GM12874 (cell line): ENCODE results near the gene CACNA1C.

Experiments
- CTCF ChIP-seq: IDR thresholded peaks from 2 replicates; pipeline ENCODE4 v1.5.1; 2011; ENCODE audit warnings: low read depth, mild to moderate bottlenecking, control low read depth, low read length, moderate library complexity; ENCODE audit not compliant: insufficient read depth

The CACNA1C gene

GRCh38 chr12:2566161-2566560, 513.4 kb downstream of the CACNA1C start:
- no peak for TF ChIP-seq CTCF

- no peak for TF ChIP-seq CTCF
Measured at GRCh38 chr12:2567711-2568110, 514.9 kb downstream of the CACNA1C start.

GRCh38 chr12:2570562-2570961, 517.8 kb downstream of the CACNA1C start:
- TF ChIP-seq CTCF, result no peak

GRCh38 chr12:2574355-2574935, 521.7 kb downstream of the CACNA1C start:
- TF ChIP-seq CTCF, result no peak

- no peak for TF ChIP-seq CTCF
Measured at GRCh38 chr12:2575245-2575644, 522.5 kb downstream of the CACNA1C start.

GRCh38 chr12:2578211-2578610, 525.4 kb downstream of the CACNA1C start:
- TF ChIP-seq CTCF, result no peak

GRCh38 chr12:2578772-2579171, 526.0 kb downstream of the CACNA1C start:
- no peak for TF ChIP-seq CTCF

GRCh38 chr12:2580821-2581220, 528.0 kb downstream of the CACNA1C start:
- TF ChIP-seq CTCF, result no peak
